Fibroblast of mammary gland (primary cell): ENCODE measurements around the gene ZNF438.
"Not testable (repeated sequence)": the region's sequence is repeated elsewhere in the genome, so short reads cannot be mapped to it uniquely, and the experiment has no call there.

ENCODE experiments used
- DNase-seq: peaks from one replicate; pipeline ENCODE4 v3.0.0-alpha.2; 2010; ENCODE audit warnings: low read depth
- H3K4me3 ChIP-seq: 2 replicates; pipeline ENCODE4 v1.5.1; 2011; ENCODE audit warnings: low read depth, mild to moderate bottlenecking, low read length, moderate library complexity; ENCODE audit not compliant: control insufficient read depth
- CTCF ChIP-seq: conservative IDR thresholded peaks from 2 replicates; pipeline ENCODE4 v1.5.1; 2011; ENCODE audit warnings: low read depth, low read length, inconsistent platforms; ENCODE audit not compliant: control insufficient read depth, insufficient read depth

ZNF438 gene

GRCh38 chr10:30939643-30940251 lies 91.9 kb downstream of the ZNF438 start:
- H3K4me3 ChIP-seq, result no peak overlapping the region
- no peak for TF ChIP-seq CTCF
- no peak for DNase-seq

GRCh38 chr10:30935078-30935477 lies 96.6 kb downstream of the ZNF438 start:
- no peak for DNase-seq
- TF ChIP-seq CTCF, result no peak

GRCh38 chr10:30931094-30931493 lies 100.6 kb downstream of the ZNF438 start:
- no peak for DNase-seq
- TF ChIP-seq CTCF, result no peak
- no peak overlapping the region for H3K4me3 ChIP-seq

More at GRCh38 chr10:30935078-30935477, 96.6 kb downstream of the ZNF438 start:
- no peak overlapping the region for H3K4me3 ChIP-seq

GRCh38 chr10:30929901-30930520 lies 101.7 kb downstream of the ZNF438 start:
- no peak for TF ChIP-seq CTCF
- no peak for DNase-seq
- no peak overlapping the region for H3K4me3 ChIP-seq

GRCh38 chr10:30929311-30929729 lies 102.3 kb downstream of the ZNF438 start:
- H3K4me3 ChIP-seq, DNase-seq: not testable (repeated sequence)

GRCh38 chr10:30928742-30929141 lies 102.9 kb downstream of the ZNF438 start:
- H3K4me3 ChIP-seq, result no peak overlapping the region
- no peak for TF ChIP-seq CTCF
- DNase-seq, result no peak

- H3K4me3 ChIP-seq, result no peak overlapping the region
- no peak for DNase-seq
- TF ChIP-seq CTCF, result no peak
Observed at GRCh38 chr10:30918651-30919050, 113.0 kb downstream of the ZNF438 start.
